Inferior parietal cortex (tissue), 1 donor: ENCODE data around the gene ZBTB46.
"Not testable (repeated sequence)": the region's sequence is repeated elsewhere in the genome, so short reads cannot be mapped to it uniquely, and the experiment has no call there.

Experiments used
- DNase-seq: peaks from one replicate; pipeline ENCODE4 v3.0.0-alpha.2; 2016; ENCODE audit errors: extremely low spot score

Gene ZBTB46

GRCh38 chr20:63858393-63859165, 27.5 kb upstream of the ZBTB46 start:
- no peak for DNase-seq

DNA sequence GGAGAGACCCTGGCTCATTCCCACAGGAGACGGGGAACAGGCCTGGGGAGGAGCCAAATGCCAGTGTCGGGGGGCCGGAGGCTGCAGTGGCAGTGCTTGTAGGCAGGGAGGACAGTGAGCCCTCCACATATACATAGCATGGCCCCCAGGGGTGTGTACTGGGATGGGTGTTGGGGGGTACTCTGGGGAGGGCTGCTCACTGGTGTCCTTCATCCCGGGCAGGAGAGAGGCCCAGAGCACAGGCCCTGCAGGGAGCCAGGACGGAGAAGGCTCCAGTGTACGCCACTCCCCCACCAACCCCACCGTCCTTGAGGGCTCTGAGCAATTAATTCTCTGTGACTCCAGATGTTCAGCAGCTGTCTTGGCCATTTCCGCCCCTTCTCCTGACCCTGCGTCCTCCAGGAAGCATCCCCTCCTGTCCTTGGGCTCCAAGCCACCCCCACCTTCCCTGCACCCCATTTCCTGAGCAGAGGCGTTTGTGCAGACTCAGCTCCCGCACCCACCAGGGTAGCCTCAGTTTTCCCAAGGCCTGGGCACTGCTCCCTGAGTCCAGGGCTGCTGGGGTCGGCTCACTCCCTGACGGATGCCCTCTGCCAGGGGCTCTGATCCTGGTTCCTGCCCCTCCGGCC, 26.8 kb upstream of the ZBTB46 start:
- no peak for DNase-seq

DNA sequence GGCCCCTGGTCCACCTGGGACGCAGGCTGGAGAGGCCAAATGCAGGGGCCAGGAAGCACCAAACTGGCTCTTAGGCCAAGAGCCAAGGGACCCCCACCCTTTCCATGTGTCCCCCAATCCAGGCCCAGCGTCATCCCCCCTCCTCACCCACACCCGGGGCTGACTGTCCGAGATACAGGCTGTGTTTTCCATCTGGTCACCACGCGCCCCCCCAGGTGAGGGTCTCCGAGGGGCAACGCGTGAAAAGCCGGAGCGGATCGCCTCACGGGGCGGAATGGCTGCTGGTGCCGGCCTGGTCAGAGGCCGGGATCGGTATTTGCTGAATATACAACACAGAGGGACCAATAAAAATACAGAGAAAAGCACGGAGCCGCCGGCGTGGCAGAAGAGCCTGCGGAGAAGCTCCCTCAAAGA, 25.0 kb upstream of the ZBTB46 start:
- DNase-seq: no peak

- no peak for DNase-seq
Measured at GRCh38 chr20:63855363-63856097, 24.5 kb upstream of the ZBTB46 start.

DNA sequence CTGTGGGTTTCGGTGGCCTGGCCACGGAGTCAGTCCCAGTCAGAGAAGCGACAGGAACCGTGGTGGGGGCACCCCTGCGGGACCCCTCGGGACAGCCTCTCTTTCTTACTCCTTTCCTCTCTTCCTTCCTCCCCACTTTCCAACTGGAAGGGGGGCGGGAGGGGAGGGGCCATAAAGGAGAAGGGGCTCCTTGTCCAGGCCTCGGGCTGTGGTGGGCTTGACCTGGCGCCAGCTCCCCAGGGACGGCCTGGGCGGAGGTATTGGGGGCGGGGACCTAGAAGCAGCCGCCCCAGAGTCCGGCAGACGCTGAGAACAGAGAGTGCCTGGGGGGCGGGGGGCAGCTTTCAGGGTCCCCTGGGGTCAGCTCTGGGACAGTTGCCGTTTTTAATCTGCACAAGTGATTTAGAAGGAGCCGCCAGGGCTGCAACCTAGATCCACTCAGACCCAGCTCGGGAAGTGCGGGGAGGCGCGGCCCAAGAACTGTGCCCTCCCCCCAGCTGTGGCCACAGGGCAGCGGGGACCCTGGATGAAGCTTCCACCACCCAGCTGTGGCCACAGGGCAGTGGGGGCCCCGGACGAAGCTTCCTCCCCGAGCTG, 23.8 kb upstream of the ZBTB46 start:
- no peak for DNase-seq

GRCh38 chr20:63854069-63854765, 23.2 kb upstream of the ZBTB46 start:
- no peak for DNase-seq

GRCh38 chr20:63853733-63854068, 22.6 kb upstream of the ZBTB46 start:
- not testable (repeated sequence) for DNase-seq

DNA sequence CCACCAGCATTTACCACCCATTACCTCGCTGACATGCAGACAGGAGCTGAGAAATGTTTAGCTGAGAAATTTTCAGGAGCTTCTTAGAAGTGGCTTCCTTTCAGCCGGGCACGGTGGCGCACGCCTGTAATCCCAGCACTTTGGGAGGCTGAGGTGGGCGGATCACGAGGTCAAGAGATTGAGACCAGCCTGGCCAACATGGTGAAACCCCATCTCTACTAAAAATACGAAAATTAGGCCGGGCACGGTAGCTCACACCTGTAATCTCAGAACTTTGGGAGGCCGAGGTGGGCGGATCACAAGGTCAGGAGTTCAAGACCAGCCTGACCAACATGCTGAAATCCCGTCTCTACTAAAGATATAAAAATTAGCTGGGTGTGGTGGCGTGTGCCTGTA, 20.5 kb upstream of the ZBTB46 start:
- not testable (repeated sequence) for DNase-seq

- no peak for DNase-seq
Measured at GRCh38 chr20:63850689-63851547, 19.9 kb upstream of the ZBTB46 start.

DNA sequence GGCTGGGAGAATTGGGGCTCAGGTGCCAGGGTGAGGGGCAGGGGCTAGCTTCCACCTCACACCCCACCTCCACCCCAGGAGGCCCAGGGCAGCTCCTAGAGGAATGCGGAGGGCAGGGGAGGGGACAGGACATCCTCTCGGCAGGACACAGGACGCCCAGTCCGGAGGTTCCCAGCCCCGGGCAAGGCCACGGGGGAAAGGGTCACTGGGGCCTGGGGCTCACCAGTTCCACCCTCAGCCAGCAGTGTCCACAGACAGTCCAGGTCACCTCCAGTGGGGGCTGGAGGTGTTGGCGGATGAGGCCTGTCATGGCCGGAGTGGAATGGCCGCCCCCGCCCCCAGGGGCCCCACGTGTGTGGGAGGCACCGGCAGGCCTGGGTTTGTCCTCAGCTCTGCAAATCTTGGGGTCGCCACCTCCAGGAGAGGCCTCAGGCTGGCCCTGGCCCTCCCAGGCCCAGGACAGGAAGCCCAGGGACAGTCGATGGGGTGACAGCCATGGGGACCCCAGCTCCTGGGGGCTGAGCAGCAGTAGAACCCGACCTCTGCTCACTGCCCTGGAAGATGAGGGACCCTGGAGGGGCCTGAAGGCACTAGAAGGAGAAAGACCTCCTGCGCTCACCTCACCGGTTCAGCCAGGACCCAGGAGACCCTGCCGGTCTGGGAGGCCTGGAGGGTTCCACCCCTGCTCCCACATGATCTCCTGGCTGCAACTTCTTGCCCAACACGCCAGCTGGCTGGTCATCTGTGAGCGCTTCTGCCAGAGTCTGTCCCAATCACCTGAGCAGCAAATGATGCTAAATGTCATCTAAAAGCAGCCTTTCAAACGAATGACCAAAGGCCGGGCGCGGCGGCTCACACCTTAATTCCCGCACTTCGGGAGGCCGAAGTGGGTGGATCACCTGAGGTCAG, 17.2 kb upstream of the ZBTB46 start:
- no peak for DNase-seq

- DNase-seq: no peak
Measured at GRCh38 chr20:63847237-63848002, 16.4 kb upstream of the ZBTB46 start.

- no peak for DNase-seq
Measured at GRCh38 chr20:63846888-63847236, 15.8 kb upstream of the ZBTB46 start.

DNA sequence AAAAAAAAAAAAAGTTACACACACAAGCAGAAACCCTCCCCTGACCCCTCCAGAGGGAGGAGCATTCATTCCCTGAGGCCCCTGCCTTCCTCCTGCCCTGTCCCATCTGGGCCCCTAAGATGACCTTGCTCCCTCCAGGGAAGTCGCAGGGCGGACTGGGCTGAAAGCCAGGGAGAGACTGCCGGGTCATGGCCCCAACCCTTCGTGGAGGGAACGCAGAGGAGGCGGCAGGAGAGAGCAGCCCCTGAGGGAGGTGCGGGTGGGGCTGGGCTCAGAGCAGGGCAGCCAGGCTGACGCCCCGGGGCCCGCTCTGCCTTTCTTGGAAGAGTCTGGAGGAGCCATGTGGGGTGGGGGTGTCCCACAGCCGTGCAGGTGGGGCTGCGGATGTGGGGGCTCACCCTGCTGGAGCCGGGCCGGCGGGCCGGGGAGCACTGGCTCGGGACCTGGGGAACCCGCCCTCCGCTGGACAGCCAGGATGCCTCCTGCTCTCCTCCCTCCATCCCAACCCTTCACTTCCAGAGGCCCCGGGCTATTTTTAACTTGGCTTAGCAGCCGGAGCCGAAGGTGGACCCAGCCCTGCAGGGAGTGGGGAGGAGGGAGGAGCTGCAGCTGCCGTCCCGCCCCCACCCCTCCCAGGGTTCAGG, 15.2 kb upstream of the ZBTB46 start:
- no peak for DNase-seq

DNA sequence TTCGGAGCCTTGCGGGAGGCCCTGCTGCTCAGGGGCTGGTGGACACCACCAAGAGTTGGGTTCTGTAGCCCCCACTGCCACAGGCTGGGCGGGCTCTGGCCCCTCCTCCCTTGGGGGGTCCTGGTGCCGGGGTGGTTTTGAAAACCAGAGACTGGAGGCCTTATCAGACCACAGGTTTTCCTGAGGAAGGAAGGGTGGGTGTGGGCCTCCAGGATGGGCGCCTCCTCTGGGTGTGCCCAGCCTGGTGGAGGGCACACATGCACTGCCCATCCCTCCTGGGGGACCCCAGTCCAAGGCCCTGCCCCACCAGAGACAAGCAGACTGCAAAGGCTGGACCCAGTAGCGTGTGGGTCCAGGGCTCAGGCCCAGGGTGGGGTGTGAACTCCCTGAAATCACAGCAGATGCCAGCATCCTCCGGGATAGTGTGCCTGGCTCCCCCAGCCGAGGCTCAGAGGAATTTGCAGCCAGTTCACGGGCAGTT, 13.5 kb upstream of the ZBTB46 start:
- no peak for DNase-seq

GRCh38 chr20:63843778-63844177, 12.7 kb upstream of the ZBTB46 start:
- no peak for DNase-seq

DNA sequence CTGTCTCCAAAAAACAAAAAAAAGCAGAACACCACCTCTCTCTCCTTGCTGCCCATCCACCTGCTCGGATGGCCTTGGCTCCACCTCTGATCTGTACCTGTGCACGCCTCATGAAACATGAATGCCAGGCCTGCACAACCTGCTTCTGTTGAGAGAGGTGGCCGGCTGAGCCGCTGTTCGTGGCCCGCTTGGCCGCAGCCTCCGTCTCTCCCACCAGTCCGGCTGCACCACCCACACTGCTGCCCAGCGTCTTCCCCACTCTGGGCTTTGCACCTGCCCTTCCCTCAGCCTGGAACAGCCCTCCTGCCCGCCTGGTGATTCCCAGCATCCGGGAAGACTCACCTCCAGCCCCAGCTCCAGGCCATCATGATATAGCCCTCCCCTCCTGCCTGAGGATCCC, 12.2 kb upstream of the ZBTB46 start:
- DNase-seq: no peak

GRCh38 chr20:63842258-63842657, 11.2 kb upstream of the ZBTB46 start:
- DNase-seq: no peak

DNA sequence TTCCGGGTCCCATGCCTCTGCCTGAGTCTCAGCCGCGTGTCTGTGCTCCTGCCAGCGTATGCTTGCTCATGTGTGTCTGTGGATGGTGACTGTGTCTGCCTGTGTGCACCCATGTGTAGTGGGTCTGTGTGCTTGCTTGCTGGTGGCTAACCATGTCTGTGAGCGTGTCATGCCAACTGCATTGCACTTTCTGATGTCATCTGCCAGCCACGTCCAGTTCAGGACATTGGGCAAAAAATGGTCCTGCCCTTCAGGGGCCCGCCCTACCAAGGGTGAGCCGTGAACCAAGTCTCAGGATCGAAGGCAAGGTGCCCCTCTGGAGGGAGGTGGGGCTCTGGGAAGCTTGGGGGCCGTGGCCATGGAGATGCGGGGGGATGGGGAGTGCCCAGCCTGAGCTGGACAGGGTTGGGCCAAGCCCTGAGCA, 9.4 kb upstream of the ZBTB46 start:
- DNase-seq: no peak

- no peak for DNase-seq
Measured at GRCh38 chr20:63839620-63840019, 8.6 kb upstream of the ZBTB46 start.
